GM18511 (cell line): ENCODE measurements around the gene SLC1A1.
A peak's percentile ranks its signal among the peaks of the same experiment; 100 is the strongest.
"Not testable (repeated sequence)": the region's sequence is repeated elsewhere in the genome, so short reads cannot be mapped to it uniquely, and the experiment has no call there.

Experiments used
- ATAC-seq: cut with Tn5 transposase; IDR thresholded peaks from one replicate; pipeline ENCODE4 v1.9.1; 2021; ENCODE audit warnings: mild to moderate bottlenecking, moderate library complexity; ENCODE audit not compliant: unreplicated experiment

SLC1A1 gene

GRCh38 chr9:4540425-4540824, 50.2 kb downstream of the SLC1A1 start:
- ATAC-seq: no peak

GRCh38 chr9:4541281-4541680, 51.0 kb downstream of the SLC1A1 start:
- no peak for ATAC-seq

- ATAC-seq: no peak
Measured at GRCh38 chr9:4541856-4542255, 51.6 kb downstream of the SLC1A1 start.

DNA sequence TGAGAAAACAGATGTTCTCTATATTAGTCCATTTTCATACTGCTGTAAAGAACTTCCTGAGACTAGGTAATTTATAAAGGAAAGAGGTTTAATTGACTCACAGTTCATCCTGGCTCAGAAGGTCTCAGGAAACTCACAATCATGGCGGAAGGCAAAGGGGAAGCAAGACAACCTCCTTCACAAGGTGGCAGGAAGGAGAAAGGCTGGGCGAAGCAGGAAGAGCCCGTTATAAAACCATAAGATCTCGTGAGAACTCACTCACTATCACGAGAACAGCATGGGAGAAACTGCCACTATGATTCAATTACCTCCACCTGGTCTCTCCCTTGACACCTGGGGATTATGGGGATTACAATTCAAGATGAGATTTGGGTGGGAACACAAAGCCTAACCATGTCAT, 54.4 kb downstream of the SLC1A1 start:
- not testable (repeated sequence) for ATAC-seq

DNA sequence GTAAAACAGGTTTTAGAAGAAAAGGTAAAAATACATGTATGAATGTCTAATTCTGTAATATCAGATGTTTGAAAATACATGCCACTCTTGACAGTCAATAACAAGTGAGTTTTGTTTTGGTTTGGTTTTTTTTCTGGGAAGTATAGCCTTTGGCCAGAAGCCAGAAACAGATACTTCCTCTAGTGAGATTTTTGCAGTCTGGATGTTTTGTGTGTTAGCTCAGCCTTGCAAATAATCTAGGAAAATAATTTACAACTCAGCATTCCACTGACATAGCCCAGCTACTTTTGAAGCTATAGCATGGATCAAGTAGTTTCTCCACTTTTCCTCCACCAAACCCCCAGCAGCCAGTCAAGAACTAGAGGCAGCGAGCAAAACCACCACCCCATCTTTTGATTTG, 56.7 kb downstream of the SLC1A1 start:
- no peak for ATAC-seq

DNA sequence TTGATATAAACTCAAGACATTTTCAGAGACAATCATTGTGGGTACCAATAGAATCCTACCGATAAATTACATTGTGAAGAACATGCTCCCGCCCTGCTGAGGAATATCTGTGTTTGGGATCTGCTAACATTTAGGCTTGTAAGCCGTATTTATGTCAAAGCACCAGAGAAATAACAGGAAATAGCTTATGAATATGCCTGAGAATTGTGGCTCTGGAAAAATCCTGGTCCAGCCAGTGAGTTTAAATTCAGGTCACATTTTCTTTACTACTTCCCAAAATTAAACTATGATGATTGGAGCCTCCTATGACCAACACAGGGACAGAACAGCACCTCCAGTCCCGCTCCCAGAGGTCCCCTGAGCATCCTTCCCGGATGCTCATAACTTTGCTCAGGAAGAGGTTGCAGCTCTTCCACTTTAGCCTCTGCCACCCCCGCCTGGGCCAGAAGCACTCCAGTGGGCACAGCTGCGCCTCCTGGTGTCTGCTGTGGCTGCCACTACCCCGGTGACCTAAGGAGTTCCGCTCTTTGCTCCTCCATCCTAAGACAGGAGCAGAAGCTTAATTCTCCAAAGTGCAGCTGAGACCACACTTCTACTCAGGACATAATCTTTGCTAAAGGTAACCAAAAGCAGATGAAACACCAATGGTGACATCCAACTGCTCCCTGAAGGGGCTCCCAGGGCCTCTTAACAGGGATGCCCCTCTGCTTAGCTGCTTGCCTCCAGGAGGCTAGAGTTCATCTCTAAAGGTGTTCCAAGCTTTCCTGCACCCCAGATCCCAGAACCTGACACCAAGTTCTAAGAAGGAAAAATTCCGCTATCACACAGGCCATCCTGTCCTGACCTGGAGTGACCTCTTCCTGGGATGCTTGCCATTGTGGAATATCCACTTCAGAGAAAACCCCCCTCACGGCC, 58.8 kb downstream of the SLC1A1 start:
- peak; percentile 53 for ATAC-seq

- ATAC-seq: no peak
Measured at GRCh38 chr9:4549751-4550295, 59.6 kb downstream of the SLC1A1 start.

GRCh38 chr9:4550777-4551484, 60.7 kb downstream of the SLC1A1 start:
- no peak for ATAC-seq

- ATAC-seq: no peak
Measured at GRCh38 chr9:4553951-4554381, 63.7 kb downstream of the SLC1A1 start.

DNA sequence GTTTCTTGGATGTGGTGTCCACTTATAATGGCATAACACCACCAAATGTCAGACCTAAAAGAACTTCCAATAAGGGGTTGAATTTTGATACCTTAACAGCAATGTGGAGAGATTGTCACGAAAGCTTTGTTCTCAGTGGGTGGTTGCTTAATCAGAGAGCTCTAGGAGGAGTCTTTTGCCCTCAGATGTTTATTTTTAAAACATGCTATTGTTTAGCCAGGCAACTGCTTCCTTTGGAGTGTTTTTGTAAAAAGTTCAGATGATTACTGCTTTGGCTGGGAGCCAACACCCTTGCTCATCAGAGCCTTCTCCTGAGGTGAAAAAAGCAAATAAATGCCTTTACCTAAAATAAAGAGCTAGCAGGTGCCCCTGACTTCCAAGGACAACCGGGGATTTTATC, 65.0 kb downstream of the SLC1A1 start:
- no peak for ATAC-seq

GRCh38 chr9:4558371-4558998, 68.2 kb downstream of the SLC1A1 start:
- ATAC-seq: no peak

DNA sequence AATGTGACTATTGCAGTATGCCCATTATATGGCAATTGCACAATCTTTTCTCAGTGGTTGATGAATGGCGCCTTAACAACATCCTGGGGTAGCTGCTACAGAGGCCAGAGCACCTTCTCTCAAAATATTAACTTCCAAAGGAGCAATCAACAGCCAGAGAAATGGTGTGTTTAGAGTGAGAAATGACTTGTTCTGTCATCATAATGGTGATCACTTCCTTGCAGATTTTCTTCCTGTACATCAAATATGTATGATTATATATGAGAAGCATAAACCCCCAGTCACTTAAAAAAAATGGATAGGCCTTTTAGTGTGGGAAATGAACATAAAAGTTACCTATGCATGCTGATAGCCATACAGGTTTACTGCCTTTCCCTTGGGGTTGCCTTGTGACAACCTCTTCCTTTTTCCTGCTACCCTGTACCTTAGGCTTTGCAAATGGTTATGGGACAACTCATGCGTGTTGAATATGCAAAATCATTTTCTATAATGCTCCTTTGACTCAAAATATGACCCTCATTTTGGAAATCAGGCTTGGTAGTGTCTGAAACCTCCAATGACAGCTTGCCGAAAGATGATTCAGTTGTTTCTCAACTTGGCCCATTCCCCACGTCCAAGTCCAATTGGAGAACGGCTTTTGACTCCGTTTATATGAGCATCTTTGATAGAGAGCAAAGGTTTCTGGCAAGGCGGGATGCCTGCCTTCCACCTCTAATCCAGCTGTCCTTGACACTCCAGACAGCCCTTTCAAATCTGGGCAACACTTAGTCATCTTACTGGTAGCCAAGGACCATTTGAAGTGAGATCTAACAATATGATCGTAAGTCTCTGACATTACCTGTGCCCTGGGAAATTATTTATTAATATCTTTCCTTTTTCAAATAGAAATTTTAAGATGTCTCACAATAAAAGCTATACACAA, 69.3 kb downstream of the SLC1A1 start:
- peak; percentile 97 for ATAC-seq

- no peak for ATAC-seq
Measured at GRCh38 chr9:4563105-4563504, 72.8 kb downstream of the SLC1A1 start.

- ATAC-seq: no peak
Measured at GRCh38 chr9:4566806-4567205, 76.5 kb downstream of the SLC1A1 start.

- no peak for ATAC-seq
Measured at GRCh38 chr9:4567601-4568000, 77.3 kb downstream of the SLC1A1 start.

DNA sequence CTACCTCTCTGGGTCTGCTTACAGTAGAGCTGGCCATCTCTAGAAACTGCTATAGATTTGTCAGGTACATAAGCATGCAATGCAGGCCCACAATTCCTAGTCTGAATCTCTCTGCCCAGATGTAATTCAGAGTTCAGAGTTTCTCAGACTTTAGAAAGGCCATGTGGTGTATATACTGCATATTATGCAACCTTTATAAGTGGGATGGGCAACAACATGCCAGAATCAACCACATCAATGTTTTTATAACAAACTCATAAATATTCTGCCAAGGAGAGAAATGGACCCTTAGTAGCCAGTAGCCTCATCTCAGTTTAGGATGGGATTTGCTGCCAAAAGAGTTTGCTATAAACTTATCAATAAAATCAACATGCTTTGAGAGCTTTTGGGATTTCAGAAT, 78.8 kb downstream of the SLC1A1 start:
- ATAC-seq: no peak

DNA sequence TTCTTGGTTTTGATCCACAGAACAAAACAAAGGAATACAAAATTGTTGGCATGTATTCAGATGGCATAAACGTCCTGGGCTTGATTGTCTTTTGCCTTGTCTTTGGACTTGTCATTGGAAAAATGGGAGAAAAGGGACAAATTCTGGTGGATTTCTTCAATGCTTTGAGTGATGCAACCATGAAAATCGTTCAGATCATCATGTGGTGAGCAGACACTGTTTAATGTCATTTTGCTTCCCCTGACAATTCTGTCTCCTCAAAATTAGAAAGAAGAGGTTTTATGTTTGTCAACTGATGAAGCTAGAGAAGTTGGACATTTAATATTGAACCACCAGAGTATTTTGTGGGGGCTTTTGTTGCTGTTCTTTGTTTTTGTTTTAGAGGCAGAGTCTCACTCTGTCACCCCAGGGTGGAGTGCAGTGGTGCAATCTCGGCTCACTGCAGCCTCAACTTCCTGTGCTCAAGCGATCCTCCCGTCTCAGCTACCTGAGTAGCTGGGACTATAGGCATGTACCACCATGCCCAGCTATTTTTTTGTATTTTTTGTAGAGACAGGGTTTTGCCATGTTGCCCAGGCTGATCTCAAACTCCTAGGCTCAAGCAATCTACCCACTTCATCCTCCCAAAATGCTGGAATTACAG, 82.0 kb downstream of the SLC1A1 start:
- no peak for ATAC-seq

GRCh38 chr9:4573176-4573575, 82.9 kb downstream of the SLC1A1 start:
- ATAC-seq: no peak

- no peak for ATAC-seq
Measured at GRCh38 chr9:4573634-4574389, 83.5 kb downstream of the SLC1A1 start.
